ENCODE results near the gene P3H1. TPM values are rescaled to one million over a fixed set of nuclear protein-coding genes. Genes with fewer than 3 reads are reported as not detected.

The P3H1 gene
- total RNA-seq, 1 experiment from 2014 or later, result 32.9 TPM

DNA sequence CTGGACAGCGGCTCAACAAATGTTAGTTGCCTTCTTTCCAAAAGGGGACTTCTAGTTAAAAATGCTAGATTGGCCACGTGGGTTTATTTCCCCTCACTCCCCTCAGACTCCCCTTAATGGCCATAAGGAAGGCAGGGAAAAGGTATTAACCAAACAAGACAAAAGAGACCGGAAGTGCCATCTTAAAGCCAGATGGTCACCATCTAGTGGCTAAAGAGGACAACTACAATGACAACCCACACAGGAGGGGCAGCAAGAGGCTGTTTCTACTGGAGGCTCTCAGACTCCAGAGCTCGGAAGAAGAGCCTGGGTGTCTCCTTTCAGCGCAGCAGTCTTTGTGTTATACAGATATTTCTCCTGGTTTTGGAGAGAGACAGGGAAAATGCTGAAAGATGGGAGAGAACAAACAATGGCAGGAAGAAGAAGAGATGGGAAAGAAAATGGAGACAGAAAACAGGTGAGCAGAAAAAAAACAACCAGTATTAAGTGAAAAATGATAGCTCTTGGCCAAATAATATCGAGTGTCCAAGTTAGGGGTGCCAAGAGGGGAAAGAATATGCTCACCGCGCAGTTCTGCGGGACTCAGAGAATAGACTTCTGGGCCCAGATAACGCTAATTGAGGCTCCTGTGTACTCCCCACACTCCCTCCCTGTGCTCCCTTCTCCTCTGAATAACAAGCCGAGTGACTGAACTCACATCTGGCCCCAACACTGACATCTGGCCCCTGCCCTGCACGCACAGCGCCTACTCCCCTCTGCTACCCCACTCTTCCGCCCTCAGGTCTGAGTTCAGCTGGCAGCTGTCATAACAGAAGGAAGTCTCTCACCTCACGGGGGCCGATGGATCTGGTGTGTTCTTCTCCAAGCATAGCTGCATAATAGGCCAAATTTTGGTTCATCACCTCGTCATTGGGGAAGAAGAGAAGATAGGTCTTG lies 9.6 kb downstream of the P3H1 start (continued):
- no peak for TF ChIP-seq TCF7L2 (IDR thresholded peaks at IDR 0.05; ENCODE audit: borderline replicate concordance, extremely low read depth, insufficient read depth, insufficient read length)

GRCh38 chr1:42753070-42753469 lies 13.8 kb downstream of the P3H1 start:
- no peak for ATAC-seq
- RAD21 ChIA-PET (ENCODE audit: low non-redundant PET in 1 of 2, low total read pairs in 2 of 2, uncharacterized antibody in 2 of 2, unreplicated experiment in 2 of 2), result no interaction called here
- Histone ChIP-seq H3K4me1 (ENCODE audit: control insufficient read depth in 1 of 2, insufficient read depth in 2 of 2, low read length in 2 of 2) (0 out of 4 replicates have a peak, but pooled peaks cover 0 to 5% of the 10 kb centered on the region in 2 experiments), H3K4me3 (replicated peaks in 1 of 2; ENCODE audit: low read depth in 1 of 2, low read length in 2 of 2) (no peak overlapping the region), H3K9me3 (ENCODE audit: control insufficient read depth in 1 of 2, insufficient read depth in 1 of 2, low read depth in 1 of 2, low read length in 2 of 2) (no peaks in the 10 kb centered on the region), H4K20me1 (ENCODE audit: insufficient read depth) (no peaks in the 10 kb centered on the region), H3K36me3 (ENCODE audit: control insufficient read depth in 1 of 2, insufficient read depth in 2 of 2, low read length in 2 of 2) (peaks cover 14 to 42% of the 10 kb centered on the region in 2 experiments; a peak in 3 of 4 replicates), H2AFZ (ENCODE audit: low read depth, low read length, poor library complexity, severe bottlenecking) (no peak overlapping the region), H3K9ac (ENCODE audit: low read length) (no peak overlapping the region), H3K27ac (ENCODE audit: low read depth, low read length) (no peak overlapping the region), H3K9me2 (ENCODE audit: insufficient read depth) (no peaks in the 10 kb centered on the region), H3K27me3 (ENCODE audit: insufficient read depth, low read length) (no peaks in the 10 kb centered on the region), H3K79me2 (ENCODE audit: insufficient read depth, low read length) (no peaks in the 10 kb centered on the region), H3K4me2 (ENCODE audit: low read length) (no peak overlapping the region)
- no peak for TF ChIP-seq SRF (IDR thresholded peaks at IDR 0.05; ENCODE audit: low read depth)
- no peak for TF ChIP-seq EZH2phosphoT487 (IDR thresholded peaks at IDR 0.05; ENCODE audit: borderline replicate concordance)
- no peak for TF ChIP-seq EGR1 (IDR thresholded peaks at IDR 0.05; ENCODE audit: low read depth)
- TF ChIP-seq, protein P1, sequence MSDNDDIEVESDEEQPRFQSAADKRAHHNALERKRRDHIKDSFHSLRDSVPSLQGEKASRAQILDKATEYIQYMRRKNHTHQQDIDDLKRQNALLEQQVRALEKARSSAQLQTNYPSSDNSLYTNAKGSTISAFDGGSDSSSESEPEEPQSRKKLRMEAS (IDR thresholded peaks at IDR 0.05), result no peak
- no peak for TF ChIP-seq CEBPB (IDR thresholded peaks at IDR 0.05; ENCODE audit: low read depth)
- no peak for TF ChIP-seq SIN3A (IDR thresholded peaks at IDR 0.05; ENCODE audit: low read depth)
- no peak for TF ChIP-seq TCF7L2 (IDR thresholded peaks at IDR 0.05; ENCODE audit: borderline replicate concordance, extremely low read depth, insufficient read depth, insufficient read length)
- TF ChIP-seq POLR2A (IDR thresholded peaks at IDR 0.05; ENCODE audit: borderline replicate concordance, extremely low read depth, insufficient read depth, insufficient read length), result no peak
- TF ChIP-seq, protein P2, sequence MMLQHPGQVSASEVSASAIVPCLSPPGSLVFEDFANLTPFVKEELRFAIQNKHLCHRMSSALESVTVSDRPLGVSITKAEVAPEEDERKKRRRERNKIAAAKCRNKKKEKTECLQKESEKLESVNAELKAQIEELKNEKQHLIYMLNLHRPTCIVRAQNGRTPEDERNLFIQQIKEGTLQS (IDR thresholded peaks at IDR 0.05), result no peak
- TF ChIP-seq POLR2AphosphoS5 (IDR thresholded peaks at IDR 0.05; ENCODE audit: low read depth, low read length), result no peak
- TF ChIP-seq ZNF274 (IDR thresholded peaks at IDR 0.05; ENCODE audit: low read depth, low read length), result no peak
- TF ChIP-seq, protein P3, sequence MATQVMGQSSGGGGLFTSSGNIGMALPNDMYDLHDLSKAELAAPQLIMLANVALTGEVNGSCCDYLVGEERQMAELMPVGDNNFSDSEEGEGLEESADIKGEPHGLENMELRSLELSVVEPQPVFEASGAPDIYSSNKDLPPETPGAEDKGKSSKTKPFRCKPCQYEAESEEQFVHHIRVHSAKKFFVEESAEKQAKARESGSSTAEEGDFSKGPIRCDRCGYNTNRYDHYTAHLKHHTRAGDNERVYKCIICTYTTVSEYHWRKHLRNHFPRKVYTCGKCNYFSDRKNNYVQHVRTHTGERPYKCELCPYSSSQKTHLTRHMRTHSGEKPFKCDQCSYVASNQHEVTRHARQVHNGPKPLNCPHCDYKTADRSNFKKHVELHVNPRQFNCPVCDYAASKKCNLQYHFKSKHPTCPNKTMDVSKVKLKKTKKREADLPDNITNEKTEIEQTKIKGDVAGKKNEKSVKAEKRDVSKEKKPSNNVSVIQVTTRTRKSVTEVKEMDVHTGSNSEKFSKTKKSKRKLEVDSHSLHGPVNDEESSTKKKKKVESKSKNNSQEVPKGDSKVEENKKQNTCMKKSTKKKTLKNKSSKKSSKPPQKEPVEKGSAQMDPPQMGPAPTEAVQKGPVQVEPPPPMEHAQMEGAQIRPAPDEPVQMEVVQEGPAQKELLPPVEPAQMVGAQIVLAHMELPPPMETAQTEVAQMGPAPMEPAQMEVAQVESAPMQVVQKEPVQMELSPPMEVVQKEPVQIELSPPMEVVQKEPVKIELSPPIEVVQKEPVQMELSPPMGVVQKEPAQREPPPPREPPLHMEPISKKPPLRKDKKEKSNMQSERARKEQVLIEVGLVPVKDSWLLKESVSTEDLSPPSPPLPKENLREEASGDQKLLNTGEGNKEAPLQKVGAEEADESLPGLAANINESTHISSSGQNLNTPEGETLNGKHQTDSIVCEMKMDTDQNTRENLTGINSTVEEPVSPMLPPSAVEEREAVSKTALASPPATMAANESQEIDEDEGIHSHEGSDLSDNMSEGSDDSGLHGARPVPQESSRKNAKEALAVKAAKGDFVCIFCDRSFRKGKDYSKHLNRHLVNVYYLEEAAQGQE (IDR thresholded peaks at IDR 0.05; ENCODE audit: low read depth), result no peak
- TF ChIP-seq CBX3 (IDR thresholded peaks at IDR 0.05; ENCODE audit: low read depth), result no peak
- no peak for TF ChIP-seq ZBTB33 (IDR thresholded peaks at IDR 0.05; ENCODE audit: extremely low read depth, insufficient replicate concordance, low read length)
- POLR2A ChIA-PET, result interaction anchor here (0.5 kb wide), 1 partner anchor 7 kb away, joined by 3 read pairs; no protein-coding TSS in a partner anchor
- no peak for DNase-seq (ENCODE audit: low read depth, low spot score)
- CTCF ChIA-PET, result interaction anchor here (1.0 kb wide), 1 partner anchor 14 kb away, joined by 3 read pairs; the partner anchor contains the start of genes C1orf50 and P3H1
- no TSS peak for BruUV-seq (replicated peaks)
- intact Hi-C loops (cut with micrococcal nuclease), result no loop called here

Measured in HCT116 (cell line).